Measurements from ENCODE around the gene TFAP2B. TPM values are rescaled to one million over a fixed set of nuclear protein-coding genes. Genes with fewer than 3 reads are reported as not detected.

Gene TFAP2B
- total RNA-seq, 5 donors from 2014 or later (not counting 1 experiment from before 2014, with no cell fraction given) = not detected

- Mint-ChIP-seq H3K27ac (no peak overlapping the region), H3K4me3 (no peak overlapping the region), H3K27me3 (no peaks in the 10 kb centered on the region), H3K9me3 (peaks cover 3 to 14% (median 3%) of the 10 kb centered on the region in 3 donors), H3K4me1 (no peaks in the 10 kb centered on the region), H3K36me3 (no peaks in the 10 kb centered on the region)
- Histone ChIP-seq H3K27me3 (replicated peaks in 1 of 2; ENCODE audit: control insufficient read depth in 2 of 2, extremely low read depth in 1 of 2, insufficient read depth in 2 of 2, low read length in 1 of 2) (no peaks in the 10 kb centered on the region), H3K4me3 (ENCODE audit: control insufficient read depth in 1 of 2, extremely low read depth in 1 of 2, low read length in 1 of 2) (no peak overlapping the region), H3K36me3 (ENCODE audit: control insufficient read depth in 2 of 2, extremely low read depth in 1 of 2, insufficient read depth in 1 of 2, low read length in 1 of 2) (no peaks in the 10 kb centered on the region), H3K4me1 (ENCODE audit: control insufficient read depth in 1 of 2, extremely low read depth in 1 of 2, insufficient read depth in 2 of 2, low read length in 2 of 2) (no peaks in the 10 kb centered on the region), H3K9me3 (no peaks in the 10 kb centered on the region), H3K27ac (ENCODE audit: low read length) (no peak overlapping the region)
- no peak for DNase-seq
- CTCF ChIA-PET = no interaction called here
- POLR2A ChIA-PET = no interaction called here
- no peak for ATAC-seq (replicated peaks in 1 of 4)
These were observed 72.6 kb downstream of the TFAP2B start for GRCh38 chr6:50891290-50891689.

Other genes with a start within 250 kb of the TFAP2B start
- gene TFAP2D, start 105.3 kb upstream of the TFAP2B start, total RNA-seq = not detected

All from T-cell (primary cell).